AG08396 (cell line): ENCODE measurements around the gene IBA57.

Experiments used
- DNase-seq: peaks from one replicate; pipeline ENCODE4 v3.0.0; 2012; ENCODE audit warnings: low spot score, mixed read lengths

Gene IBA57

DNA sequence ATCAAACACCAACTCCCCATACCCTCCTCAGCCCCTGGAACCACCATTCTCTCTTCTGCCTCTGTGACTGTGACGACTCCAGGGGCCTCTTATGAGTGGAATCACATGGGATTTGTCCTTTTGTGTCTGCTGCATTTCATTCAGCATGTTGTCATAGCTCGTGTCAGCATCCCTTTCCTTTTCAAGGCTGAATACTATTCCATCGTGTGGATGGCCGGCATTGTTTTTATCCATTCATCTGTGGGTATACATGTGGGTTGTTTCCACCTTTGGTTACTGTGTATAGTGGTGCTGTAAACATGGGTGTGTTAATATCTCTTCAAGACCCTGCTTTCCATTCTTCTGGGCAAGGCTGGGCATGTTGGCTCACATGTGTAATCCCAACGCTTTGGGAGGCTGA, 25.2 kb downstream of the IBA57 start:
- no peak for DNase-seq

DNA sequence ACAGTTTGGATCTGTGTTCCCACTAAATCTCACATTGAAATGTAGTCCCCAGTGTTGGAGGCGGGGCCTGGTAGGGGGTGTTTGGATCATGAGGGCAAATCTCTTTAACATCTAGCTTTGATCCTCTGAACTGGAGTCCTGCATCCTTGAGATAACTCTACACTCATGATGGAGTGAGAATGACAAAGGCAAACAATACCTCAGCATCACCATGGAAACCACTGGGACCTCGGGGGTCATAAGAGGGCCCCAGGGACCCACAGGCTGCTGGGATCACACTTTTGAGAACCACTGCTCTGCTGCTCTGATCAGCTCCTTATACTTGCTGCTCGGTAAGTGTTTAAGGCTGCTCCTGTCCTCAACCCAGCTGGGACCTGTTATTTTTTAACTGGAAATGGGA, 28.8 kb downstream of the IBA57 start:
- no peak for DNase-seq

DNA sequence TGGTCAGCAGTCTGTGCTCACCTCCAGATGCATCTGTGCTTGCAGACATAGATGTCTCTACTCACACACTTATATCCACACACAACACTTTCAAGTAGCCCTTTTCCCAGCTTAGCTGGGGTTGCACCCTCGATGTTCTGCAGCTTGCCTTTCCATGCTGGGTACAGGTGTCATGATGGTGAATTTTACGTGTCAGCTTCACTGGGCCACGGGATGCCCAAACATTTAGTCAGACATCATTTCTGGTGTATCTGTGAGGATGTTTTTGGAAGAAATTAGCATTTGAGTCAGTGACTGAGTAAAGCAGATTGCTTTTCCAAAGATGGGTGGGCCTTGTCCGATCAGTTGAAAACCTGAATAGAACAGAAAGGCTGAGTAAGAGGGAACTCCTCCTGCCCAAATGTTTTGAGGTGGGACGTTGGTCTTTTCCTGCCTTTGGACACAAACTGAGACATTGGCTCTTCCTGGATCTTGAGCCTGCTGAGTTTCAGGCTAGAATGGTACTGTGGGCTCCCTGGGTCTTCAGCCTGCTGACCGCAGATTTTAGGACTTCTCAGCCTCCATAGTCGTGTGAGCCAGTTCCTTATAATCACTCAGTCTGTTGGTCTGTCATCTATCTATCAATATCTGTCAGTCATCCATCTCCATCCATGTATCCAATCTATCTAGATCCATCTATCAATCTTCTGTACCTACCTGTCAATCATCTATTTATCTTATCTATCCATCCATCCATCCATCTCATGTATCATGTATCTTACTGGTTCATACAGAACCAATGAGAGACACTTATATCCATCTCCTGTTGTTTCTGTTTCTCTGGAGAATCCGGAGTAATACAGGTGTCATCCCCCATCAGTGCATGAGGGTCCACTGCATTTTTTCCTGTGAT, 29.6 kb downstream of the IBA57 start:
- no peak for DNase-seq

DNA sequence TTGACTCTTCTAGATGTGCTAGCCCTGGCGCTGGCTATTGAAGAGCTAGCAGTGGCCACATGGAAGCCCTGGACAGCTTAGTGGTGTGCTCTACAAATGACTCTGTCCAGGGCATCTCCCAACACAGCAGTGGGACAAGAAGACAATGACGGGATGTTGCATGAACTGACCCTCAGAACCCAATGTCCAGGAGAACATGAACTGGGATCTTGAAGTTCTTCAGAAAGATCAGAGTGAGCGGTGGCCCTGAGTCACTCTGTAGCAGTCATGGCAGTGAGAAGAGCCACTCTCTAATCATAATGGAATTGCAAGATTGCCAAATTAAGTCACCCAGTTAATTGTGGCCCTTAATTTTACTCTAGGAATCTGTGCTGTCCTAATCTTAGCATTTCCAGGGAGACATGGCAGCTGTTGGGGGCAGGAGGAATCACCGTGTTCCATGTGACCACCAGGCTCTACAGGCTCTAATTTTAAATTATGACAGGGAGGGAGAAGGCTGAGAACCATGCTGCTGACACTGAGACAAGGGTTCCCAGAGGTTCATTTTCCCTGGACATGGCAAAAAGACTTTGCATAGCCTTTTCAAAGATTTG, 32.0 kb downstream of the IBA57 start:
- DNase-seq: no peak

DNA sequence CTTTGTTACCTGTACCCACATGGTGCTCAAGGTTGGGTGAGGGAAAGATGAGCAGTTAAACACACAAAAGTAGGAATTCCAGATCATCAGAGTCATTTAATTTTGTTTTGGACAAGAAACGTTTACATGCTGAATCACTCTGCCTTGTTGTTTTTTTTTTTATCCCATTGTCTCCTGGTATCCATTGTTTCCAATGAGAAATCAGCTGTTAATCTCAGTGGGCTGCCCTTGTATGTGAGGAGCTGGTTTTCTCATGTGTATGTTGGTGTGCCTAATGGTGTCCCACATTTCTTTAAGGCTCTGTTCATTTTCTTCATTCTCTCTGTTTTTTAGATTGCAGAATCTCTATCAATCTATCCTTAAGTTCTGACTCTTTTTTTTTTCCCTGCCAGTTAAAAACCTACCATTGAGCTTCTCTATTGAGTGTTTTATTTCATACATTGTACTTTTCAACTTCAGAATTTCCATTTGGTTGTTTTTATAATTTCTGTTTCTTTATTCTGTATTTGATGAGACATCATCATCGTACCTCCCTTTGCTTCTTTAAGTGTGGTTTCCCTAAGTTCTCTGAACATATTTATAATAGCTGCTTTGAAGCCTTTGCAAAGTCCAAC, 33.5 kb downstream of the IBA57 start:
- no peak for DNase-seq

DNA sequence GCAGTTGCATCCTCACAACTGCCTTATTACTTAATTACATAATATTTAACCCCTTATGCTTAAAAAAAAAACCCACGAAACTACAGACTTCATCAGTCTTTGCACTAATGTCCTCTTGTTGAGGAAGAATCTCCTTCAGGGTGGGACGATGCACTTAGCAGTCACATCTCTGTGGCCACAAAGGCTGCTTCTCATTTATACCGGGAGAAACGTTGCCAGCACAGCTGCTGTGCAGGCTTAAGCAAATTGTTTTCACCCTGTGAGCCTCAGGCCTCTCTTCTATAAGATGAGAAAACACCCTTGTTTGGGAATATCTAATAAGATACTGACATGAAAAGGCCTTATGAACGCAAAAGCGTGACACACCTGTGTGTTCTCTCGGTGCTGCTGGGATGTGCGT, 39.4 kb downstream of the IBA57 start:
- no peak for DNase-seq

GRCh38 chr1:228205526-228206436, 40.2 kb downstream of the IBA57 start:
- DNase-seq: no peak

DNA sequence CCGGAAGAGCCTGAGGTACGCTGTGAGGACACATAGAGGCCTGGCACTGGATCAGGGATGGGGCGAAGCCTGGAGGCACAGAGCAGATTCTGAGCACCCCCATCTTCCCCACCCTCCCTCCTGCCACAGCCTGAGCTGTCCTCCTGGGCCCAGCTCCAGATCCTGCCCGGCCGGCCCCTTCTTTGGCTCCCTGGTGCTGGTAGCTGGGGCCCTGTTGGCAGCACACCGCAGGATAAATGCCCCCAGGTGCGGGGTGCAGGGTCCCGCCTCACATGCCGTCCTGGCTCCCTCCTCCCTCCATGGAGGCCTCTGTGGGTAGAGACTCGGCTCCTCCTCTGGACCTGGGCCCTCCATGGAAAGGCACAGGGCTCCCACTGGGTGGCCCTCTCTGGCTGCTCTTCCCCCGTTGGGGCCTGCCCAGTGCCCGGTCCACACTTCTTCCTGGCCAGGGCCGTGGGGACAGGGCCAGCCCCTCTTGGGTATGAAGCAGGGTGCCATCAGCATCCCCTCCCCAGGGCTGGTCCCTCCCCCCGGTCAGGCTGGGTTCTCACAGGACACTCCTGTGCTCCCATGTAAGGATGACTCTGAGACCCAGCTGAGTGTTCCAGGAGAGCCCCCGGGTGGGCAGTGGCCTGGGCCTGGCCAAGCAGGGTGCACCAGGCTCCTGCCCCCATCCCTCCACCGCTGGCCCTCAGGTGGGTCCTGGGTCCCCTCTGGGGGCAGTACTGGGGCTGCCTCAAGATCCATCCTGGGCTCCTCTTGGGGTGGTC, 41.2 kb downstream of the IBA57 start:
- no peak for DNase-seq

GRCh38 chr1:228207381-228207810, 41.8 kb downstream of the IBA57 start:
- DNase-seq: no peak

DNA sequence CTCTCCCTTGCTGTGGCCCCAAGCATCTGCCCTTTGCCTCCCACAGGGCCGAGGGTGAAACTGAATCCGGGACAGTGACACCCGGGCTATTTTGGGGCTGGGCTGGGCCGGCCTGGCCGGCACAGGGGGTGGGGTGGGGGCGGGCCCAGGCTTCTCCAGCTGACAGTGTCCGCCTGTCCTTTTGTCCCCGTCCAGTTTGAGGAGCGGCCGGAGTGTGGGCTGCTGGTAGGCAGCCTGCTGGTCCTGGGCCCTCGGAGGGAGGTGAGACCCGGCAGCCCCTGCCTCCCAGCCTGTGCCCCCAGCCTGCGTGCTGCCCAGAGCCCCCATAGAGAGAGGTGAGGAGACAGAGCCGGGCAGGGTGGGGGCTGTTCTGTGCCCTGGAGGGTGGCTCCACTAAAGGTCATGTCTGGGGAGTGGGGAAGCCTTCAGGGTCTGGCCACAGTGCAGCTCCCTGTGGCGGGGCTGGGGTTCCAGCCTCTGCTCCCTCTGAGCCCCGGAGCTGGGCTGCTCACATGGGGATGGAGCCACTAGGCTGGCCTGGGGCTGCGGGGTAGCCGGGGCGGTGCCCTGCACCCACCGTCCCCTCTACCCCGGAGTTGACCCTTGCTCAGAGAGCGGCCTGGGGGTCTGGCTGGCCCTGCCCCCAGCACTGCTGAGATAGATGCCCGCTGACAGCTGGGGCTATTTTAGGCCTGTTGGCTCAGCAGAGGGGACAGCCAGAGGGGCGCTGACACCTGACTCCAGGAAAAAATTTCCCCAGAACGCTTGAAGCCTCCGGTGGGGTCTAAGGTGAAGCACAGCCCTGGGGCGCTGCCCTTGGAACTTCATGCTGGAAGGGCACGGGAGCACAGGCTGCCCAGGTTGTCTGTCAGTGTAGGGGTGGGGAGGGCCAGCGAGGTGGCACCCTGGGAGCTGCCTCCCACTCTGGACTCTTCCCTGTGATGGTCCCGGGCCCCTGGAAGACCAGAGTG, 42.5 kb downstream of the IBA57 start, which contains the start of gene OBSCN:
OBSCN (plus strand) TSS at position 194 of the 971 bp plus-strand sequence. CDS start 3,740 bp downstream, outside the sequence.
- DNase-seq: no peak

- no peak for DNase-seq
These were observed 43.4 kb downstream of the IBA57 start for GRCh38 chr1:228208831-228209551.

DNA sequence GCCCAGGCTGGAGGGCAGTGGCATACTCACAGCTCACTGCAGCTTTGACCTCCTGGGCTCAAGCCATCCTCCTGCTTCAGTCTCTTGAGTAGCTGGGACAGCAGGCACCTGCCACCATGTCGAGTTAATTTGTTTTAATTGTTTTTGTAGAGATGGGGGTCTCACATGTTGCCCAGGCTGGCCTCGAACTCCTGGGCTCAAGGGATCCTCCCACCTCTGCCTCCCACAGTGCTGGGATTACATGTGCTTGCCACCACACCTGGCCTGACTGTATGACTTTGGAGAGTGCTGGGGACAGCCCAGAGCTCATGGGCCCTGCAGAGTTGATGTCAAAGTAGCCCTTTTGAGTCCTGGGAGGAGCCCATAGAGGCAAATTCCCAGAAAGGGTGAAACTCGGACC, 44.1 kb downstream of the IBA57 start:
- DNase-seq: no peak

DNA sequence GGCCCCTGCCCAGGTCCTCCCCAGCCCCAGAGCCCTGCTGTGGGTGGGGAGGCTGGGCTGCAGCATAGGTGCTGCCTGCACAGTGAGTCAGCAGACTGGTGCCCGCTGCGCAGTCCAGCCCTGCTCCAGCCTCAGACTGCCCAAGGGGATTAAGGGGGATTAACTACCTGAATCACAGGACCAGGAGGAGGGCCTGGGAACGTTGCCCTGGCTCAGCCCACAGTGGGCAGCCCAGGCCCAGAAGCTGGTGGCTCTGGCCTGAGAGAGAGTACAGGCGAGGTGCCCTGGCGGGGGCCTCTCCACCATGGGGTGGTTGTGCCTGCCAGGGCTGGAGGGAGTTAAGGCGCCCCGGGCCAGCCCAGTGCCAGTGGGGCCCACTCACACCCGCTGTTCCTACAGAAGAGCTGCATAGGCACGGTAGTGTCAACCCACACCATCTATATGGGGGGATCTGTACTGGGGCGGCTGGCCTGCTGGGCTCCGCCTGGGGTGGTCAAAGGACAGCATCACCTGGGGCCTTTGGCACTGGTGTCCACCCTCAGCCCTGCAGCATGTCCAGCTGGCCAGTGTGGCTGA, 44.6 kb downstream of the IBA57 start:
- no peak for DNase-seq

GRCh38 chr1:228210712-228211530, 45.3 kb downstream of the IBA57 start:
- no peak for DNase-seq

GRCh38 chr1:228211531-228212414, 46.2 kb downstream of the IBA57 start:
- no peak for DNase-seq

- no peak for DNase-seq
These were observed 46.9 kb downstream of the IBA57 start for GRCh38 chr1:228212415-228212965.
